PC-3 (cell line): ENCODE data around the gene POLR2L.

Experiments used
- EZH2 ChIP-seq: fragments of 300-600 bp; sonication (generic); IDR thresholded peaks from one replicate; pipeline ENCODE4 v1.6.1; 2017; ENCODE audit warnings: antibody characterized with exemption, mild to moderate bottlenecking, low read length; ENCODE audit not compliant: unreplicated experiment
- EZH2phosphoT487 ChIP-seq: fragments of 300-600 bp; sonication (generic); IDR thresholded peaks from 2 replicates; pipeline ENCODE4 v1.6.1; 2018; ENCODE audit warnings: mild to moderate bottlenecking, antibody characterized with exemption, low read length, borderline replicate concordance
- TF ChIP-seq, protein P1 (sequence below): fragments of 300-600 bp; sonication (generic); conservative IDR thresholded peaks from 2 replicates; pipeline ENCODE4 v1.5.1; 2017; ENCODE audit warnings: antibody characterized with exemption, low read depth, mild to moderate bottlenecking, low read length

DNA sequence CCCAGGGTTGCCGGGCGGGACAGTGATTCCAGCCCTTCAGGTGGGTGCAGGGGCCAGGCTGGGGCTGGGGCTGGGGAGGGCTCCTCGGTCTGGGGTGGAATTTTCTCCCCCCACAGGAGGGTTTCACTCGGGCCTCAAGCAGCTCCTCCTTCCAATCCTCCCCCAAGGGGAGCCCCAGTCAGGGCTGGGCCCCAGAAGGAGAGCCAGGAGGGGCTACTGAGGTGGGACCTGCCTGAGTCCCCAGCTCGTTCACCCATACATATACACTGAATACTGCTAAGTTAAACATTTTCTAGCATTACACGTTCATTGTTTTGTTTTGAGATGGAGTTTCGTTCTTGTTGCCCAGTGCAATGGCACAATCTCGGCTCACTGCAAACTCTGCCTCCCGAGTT is 16.1 kb downstream of the POLR2L start:
- TF ChIP-seq EZH2 (no peak), EZH2phosphoT487 (no peak)
- TF ChIP-seq, protein P1, sequence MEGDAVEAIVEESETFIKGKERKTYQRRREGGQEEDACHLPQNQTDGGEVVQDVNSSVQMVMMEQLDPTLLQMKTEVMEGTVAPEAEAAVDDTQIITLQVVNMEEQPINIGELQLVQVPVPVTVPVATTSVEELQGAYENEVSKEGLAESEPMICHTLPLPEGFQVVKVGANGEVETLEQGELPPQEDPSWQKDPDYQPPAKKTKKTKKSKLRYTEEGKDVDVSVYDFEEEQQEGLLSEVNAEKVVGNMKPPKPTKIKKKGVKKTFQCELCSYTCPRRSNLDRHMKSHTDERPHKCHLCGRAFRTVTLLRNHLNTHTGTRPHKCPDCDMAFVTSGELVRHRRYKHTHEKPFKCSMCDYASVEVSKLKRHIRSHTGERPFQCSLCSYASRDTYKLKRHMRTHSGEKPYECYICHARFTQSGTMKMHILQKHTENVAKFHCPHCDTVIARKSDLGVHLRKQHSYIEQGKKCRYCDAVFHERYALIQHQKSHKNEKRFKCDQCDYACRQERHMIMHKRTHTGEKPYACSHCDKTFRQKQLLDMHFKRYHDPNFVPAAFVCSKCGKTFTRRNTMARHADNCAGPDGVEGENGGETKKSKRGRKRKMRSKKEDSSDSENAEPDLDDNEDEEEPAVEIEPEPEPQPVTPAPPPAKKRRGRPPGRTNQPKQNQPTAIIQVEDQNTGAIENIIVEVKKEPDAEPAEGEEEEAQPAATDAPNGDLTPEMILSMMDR: no peak
